ENCODE data around the gene HIRA. TPM values are rescaled to one million over a fixed set of nuclear protein-coding genes. Genes with fewer than 3 reads are reported as not detected.

The HIRA gene
- total RNA-seq, 2 donors from 2014 or later = 23.8 to 25.7 TPM

DNA sequence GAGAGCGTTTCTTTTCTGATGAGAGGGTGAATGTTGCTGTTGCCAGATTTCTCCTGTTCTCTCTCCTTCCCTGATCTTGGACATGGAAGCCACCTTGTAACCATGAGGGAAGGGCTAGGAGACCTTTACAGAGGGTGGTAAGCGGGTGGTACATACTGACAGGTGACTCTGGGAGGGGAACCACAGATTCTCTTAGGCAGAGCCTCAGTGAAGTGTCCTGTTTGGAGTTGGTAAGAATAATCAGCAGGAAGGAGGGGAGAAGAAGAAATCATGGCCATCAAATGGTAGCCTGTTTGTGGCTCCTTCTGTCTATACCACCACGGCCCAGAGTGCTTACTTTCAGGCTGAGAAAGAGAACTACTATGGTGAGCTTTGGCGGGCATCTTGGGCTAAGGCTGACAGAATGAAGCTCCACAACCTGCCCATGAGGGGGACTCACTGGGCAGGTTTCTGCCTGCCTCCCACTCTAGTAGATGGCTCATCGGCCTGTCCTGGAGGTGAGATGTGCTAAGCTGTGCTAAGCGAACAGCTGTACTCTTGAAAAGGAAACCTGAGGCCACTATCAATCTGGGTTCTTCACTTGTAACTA lies 84.8 kb downstream of the HIRA start:
- Histone ChIP-seq H3K27me3 (replicated peaks; ENCODE audit: insufficient read depth) (no peaks in the 10 kb centered on the region), H3K9me3 (no peaks in the 10 kb centered on the region), H3K36me3 (peaks cover 32% of the 10 kb centered on the region), H3K4me1 (ENCODE audit: control insufficient read depth in 1 of 2, low read depth in 2 of 2) (no peaks in the 10 kb centered on the region), H3K4me3 (no peak overlapping the region), H3K27ac (no peak overlapping the region)
- no peak for DNase-seq (ENCODE audit: low spot score)
- TF ChIP-seq CTCF (IDR thresholded peaks at IDR 0.05) = no peak
- no peak for ATAC-seq (ENCODE audit: insufficient number of reproducible peaks, low FRiP score, low read depth)

- H3K9me3 ChIP-seq = peaks cover 2% of the 10 kb centered on the region
- H3K4me3 ChIP-seq = no peak overlapping the region
- DNase-seq (ENCODE audit: low spot score) (no peak), ATAC-seq (ENCODE audit: insufficient number of reproducible peaks, low FRiP score, low read depth) (no peak)
- peaks cover 35% of the 10 kb centered on the region for H3K36me3 ChIP-seq
- no peak overlapping the region for H3K27ac ChIP-seq
- H3K4me1 ChIP-seq (ENCODE audit: control insufficient read depth in 1 of 2, low read depth in 2 of 2) = no peaks in the 10 kb centered on the region
- TF ChIP-seq CTCF (IDR thresholded peaks at IDR 0.05) = no peak
- no peaks in the 10 kb centered on the region for H3K27me3 ChIP-seq (replicated peaks; ENCODE audit: insufficient read depth)
These were observed 87.1 kb downstream of the HIRA start for GRCh38 chr22:19344420-19344819.

DNA sequence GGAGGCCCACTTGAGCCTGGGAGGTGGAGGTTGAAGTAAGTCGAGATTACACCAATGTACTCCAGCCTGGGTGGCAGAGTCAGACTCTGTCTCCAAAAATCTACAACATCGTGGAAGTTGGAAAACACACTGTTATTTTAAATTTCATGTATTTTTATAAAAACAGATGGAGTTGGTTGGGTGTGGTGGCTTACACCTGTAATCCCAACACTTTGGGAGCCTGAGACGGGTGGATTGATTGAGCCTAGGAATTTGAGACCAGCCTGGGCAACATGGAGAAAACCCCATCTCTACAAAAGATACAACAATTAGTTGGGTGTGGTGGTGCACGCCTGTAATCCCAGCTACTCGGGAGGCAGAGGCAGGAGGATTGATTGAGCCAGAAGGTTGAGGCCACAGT lies 88.1 kb downstream of the HIRA start:
- H3K9me3 ChIP-seq = peaks cover 11% of the 10 kb centered on the region
- no peak overlapping the region for H3K4me3 ChIP-seq
- no peak for TF ChIP-seq CTCF (IDR thresholded peaks at IDR 0.05)
- no peaks in the 10 kb centered on the region for H3K27me3 ChIP-seq (replicated peaks; ENCODE audit: insufficient read depth)
- peaks cover 41% of the 10 kb centered on the region for H3K36me3 ChIP-seq
- no peak for DNase-seq (ENCODE audit: low spot score)
- H3K27ac ChIP-seq = no peak overlapping the region
- no peak for ATAC-seq (ENCODE audit: insufficient number of reproducible peaks, low FRiP score, low read depth)
- no peaks in the 10 kb centered on the region for H3K4me1 ChIP-seq (ENCODE audit: control insufficient read depth in 1 of 2, low read depth in 2 of 2)

DNA sequence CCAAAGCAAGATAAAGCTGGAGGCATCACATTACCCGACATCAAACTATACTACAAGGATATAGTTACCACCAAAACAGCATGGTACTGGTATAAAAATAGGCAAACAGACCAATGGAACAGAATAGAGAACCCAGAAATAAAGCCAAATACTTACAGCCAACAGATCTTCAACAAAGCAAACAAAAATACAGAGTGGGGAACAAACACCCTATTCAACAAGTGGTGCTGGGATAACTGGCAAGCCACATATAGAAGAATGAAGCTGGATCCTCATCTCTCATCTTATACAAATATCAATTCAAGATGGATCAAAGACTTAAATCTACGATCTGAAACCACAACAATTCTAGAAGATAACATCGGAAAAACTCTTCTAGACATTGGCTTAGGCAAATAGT lies 90.0 kb downstream of the HIRA start:
- H3K27ac ChIP-seq = no peak overlapping the region
- DNase-seq (ENCODE audit: low spot score) (no peak), ATAC-seq (ENCODE audit: insufficient number of reproducible peaks, low FRiP score, low read depth) (no peak)
- no peaks in the 10 kb centered on the region for H3K27me3 ChIP-seq (replicated peaks; ENCODE audit: insufficient read depth)
- no peak overlapping the region for H3K4me3 ChIP-seq
- no peaks in the 10 kb centered on the region for H3K4me1 ChIP-seq (ENCODE audit: control insufficient read depth in 1 of 2, low read depth in 2 of 2)
- TF ChIP-seq CTCF (IDR thresholded peaks at IDR 0.05) = no peak
- H3K9me3 ChIP-seq = peaks cover 31% of the 10 kb centered on the region
- peaks cover 39% of the 10 kb centered on the region for H3K36me3 ChIP-seq

DNA sequence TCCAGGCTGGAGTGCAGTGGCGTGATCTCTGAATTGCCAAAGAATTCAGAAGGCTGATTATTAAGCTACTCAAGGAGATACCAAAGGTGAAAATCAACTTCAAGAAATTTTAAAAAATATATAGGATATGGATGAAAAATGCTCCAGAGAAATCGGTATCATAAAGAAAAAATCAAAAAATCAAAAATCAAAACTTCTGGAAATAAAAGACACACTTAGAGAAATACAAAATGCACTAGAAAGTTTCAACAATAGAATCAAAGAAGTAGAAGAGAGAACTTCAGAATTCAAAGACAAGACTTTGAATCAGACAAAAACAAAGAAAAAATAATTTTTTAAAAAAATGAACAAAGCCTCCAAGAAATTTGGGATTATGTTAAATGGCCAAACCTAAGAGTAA lies 94.4 kb downstream of the HIRA start:
- Histone ChIP-seq H3K36me3 (peaks cover 51% of the 10 kb centered on the region), H3K27ac (no peak overlapping the region)

More for the DNA sequence above, 94.4 kb downstream of the HIRA start:
- ATAC-seq (ENCODE audit: insufficient number of reproducible peaks, low FRiP score, low read depth) (no peak), DNase-seq (ENCODE audit: low spot score) (no peak)
- H3K27me3 ChIP-seq (replicated peaks; ENCODE audit: insufficient read depth) = no peaks in the 10 kb centered on the region
- H3K9me3 ChIP-seq = peaks cover 37% of the 10 kb centered on the region
- no peak for TF ChIP-seq CTCF (IDR thresholded peaks at IDR 0.05)
- no peak overlapping the region for H3K4me3 ChIP-seq
- H3K4me1 ChIP-seq (ENCODE audit: control insufficient read depth in 1 of 2, low read depth in 2 of 2) = no peaks in the 10 kb centered on the region
